HFFc6 (cell line): ENCODE measurements around the gene DHRS12. TPM values are rescaled to one million over a fixed set of nuclear protein-coding genes. Genes with fewer than 3 reads are reported as not detected.
A peak's percentile ranks its signal among the peaks of the same experiment; 100 is the strongest.

ENCODE experiments used
- DNase-seq: peaks from one replicate; pipeline ENCODE4 v3.0.0-alpha.2; 2018
- H3K27ac Mint-ChIP-seq: 2 replicates; pipeline ENCODE4 v1.8.0; 2020; ENCODE audit warnings: mild to moderate bottlenecking, mixed read lengths
- H3K27me3 Mint-ChIP-seq: 2 replicates; pipeline ENCODE4 v1.8.0; 2021; ENCODE audit warnings: mild to moderate bottlenecking, moderate library complexity, mixed read lengths; ENCODE audit not compliant: insufficient read depth
- H3K36me3 Mint-ChIP-seq: 2 replicates; pipeline ENCODE4 v1.8.0; 2021; ENCODE audit warnings: low read depth, mixed read lengths
- H3K4me1 Mint-ChIP-seq: 2 replicates; pipeline ENCODE4 v1.8.0; 2020; ENCODE audit warnings: low read depth, mixed read lengths
- H3K4me3 Mint-ChIP-seq: 2 replicates; pipeline ENCODE4 v1.8.0; 2020; ENCODE audit warnings: mild to moderate bottlenecking, moderate library complexity, mixed read lengths
- H3K9me3 Mint-ChIP-seq: 2 replicates; pipeline ENCODE4 v1.8.0; 2020; ENCODE audit warnings: mild to moderate bottlenecking, mixed read lengths
- total RNA-seq, 6 experiments: library from RNA; stranded (reverse); fragmentation: NEBNext Ultra II Directional; extraction: Animal tissue kit (Norgen Biotek cat#: 25700); gene quantifications; 2 replicates in 1 of 6; 3 replicates in 5 of 6; pipeline ENCODE4 v1.2.3, GENCODE V29; 2021
- TF ChIP-seq, protein P1 (sequence below): fragments of 200-600 bp; sonication (generic); IDR thresholded peaks from 2 replicates; pipeline ENCODE4 v1.5.0; 2021; ENCODE audit warnings: antibody characterized with exemption, mild to moderate bottlenecking

DHRS12 gene
- total RNA-seq, 6 experiments from 2014 or later, result 1.9 to 2.7 (median 2.4) TPM

DNA sequence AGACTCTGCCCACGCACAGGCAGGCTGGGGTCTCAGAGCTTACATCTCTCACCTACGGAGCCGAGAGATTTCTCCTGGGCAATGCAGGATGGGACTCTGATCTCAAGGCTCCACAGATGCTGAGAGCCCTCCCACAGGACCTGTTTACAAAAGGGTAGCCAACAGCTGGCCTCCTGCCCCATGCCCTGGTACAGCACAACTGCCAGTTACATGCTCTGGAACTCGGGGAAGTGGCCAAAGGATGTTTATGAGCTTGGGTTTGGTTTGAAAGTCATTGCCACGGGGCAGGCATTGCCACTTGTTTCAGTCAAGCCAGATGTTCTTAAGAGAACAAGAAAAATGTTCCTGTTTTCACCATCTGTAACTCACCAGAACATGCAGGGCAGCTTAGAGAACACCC lies 3.5 kb downstream of the DHRS12 start:
- H3K27ac Mint-ChIP-seq, result no peak overlapping the region
- H3K27me3 Mint-ChIP-seq, result peaks cover 11% of the 10 kb centered on the region
- no peaks in the 10 kb centered on the region for H3K36me3 Mint-ChIP-seq
- H3K4me1 Mint-ChIP-seq, result peaks cover 30% of the 10 kb centered on the region
- no peak overlapping the region for H3K4me3 Mint-ChIP-seq
- TF ChIP-seq, protein P1, sequence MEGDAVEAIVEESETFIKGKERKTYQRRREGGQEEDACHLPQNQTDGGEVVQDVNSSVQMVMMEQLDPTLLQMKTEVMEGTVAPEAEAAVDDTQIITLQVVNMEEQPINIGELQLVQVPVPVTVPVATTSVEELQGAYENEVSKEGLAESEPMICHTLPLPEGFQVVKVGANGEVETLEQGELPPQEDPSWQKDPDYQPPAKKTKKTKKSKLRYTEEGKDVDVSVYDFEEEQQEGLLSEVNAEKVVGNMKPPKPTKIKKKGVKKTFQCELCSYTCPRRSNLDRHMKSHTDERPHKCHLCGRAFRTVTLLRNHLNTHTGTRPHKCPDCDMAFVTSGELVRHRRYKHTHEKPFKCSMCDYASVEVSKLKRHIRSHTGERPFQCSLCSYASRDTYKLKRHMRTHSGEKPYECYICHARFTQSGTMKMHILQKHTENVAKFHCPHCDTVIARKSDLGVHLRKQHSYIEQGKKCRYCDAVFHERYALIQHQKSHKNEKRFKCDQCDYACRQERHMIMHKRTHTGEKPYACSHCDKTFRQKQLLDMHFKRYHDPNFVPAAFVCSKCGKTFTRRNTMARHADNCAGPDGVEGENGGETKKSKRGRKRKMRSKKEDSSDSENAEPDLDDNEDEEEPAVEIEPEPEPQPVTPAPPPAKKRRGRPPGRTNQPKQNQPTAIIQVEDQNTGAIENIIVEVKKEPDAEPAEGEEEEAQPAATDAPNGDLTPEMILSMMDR, result no peak
- no peak for DNase-seq
- no peaks in the 10 kb centered on the region for H3K9me3 Mint-ChIP-seq

- no peak overlapping the region for H3K4me3 Mint-ChIP-seq
- no peaks in the 10 kb centered on the region for H3K9me3 Mint-ChIP-seq
- H3K27me3 Mint-ChIP-seq, result peaks cover 11% of the 10 kb centered on the region
- peaks cover 23% of the 10 kb centered on the region for H3K4me1 Mint-ChIP-seq
- DNase-seq, result no peak
- no peaks in the 10 kb centered on the region for H3K36me3 Mint-ChIP-seq
- TF ChIP-seq, protein P1, result no peak
- no peak overlapping the region for H3K27ac Mint-ChIP-seq
These were observed 4.7 kb downstream of the DHRS12 start for GRCh38 chr13:51799261-51799660.

DNA sequence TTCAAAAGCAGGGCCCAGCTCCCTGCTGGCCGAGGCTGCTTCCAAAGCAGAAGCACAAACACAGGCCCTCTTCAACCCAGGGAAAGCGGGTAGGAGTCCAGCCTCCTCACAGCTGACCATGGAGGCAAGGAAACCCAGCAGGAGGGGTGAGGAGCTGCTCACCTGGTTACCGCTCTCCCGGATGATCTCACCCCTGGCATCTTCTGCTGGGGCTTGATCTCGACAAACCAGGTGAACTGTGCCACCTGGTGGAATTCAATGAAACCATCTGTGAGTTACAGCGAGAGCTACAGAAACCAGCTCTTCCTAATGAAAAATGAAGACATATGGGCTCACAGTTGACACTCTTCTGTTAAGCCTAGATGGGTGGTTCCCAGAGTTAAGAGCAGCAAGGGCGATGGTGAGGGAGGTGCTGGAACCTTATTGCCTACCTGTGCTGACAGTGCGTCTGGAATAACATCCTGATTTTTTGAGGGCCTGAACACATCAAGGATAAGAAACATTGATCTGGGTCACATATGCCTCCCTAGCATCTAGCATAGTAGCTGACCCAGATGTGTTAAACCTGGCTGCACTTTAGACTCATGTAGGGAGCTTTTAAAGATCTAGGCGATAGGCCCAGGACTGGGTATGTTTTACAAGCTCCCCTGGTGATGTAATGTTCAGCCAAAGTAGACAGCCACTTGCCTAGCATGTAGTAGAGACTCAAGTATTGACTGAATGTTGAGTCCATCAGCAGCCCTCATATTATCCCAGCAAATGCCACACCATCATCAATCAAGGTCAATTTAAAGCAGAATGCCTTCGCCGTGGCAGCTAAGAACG lies 6.1 kb downstream of the DHRS12 start:
- H3K9me3 Mint-ChIP-seq, result no peaks in the 10 kb centered on the region
- no peak overlapping the region for H3K27ac Mint-ChIP-seq
- H3K4me3 Mint-ChIP-seq, result no peak overlapping the region
- peaks cover 28% of the 10 kb centered on the region for H3K4me1 Mint-ChIP-seq
- TF ChIP-seq, protein P1, result peak; percentile 74
- H3K36me3 Mint-ChIP-seq, result 0 out of 2 replicates have a peak, but pooled peaks cover 2% of the 10 kb centered on the region
- peaks cover 13% of the 10 kb centered on the region for H3K27me3 Mint-ChIP-seq
- DNase-seq, result peak; percentile 35

DNA sequence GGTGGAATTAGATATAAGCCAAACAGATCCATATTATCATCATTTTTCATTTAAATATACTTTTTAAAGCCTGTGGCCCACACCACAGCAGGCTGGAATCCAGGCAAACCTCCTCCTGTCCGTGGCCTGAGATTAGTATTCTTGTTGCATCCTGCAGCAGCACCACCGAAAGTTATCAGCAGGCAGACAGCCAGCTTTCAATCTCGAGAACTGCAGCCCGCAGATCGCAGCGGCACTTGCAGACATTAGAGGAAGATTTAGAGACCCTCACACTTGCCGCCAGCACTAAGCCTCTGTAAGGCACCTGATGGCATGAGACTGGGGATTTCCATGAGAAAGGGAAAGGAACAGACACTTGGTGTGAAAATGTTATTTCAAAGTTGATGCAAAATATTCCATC lies 7.4 kb downstream of the DHRS12 start:
- peaks cover 13% of the 10 kb centered on the region for H3K27me3 Mint-ChIP-seq
- TF ChIP-seq, protein P1, result no peak
- no peaks in the 10 kb centered on the region for H3K9me3 Mint-ChIP-seq
- 0 out of 2 replicates have a peak, but pooled peaks cover 4% of the 10 kb centered on the region for H3K36me3 Mint-ChIP-seq
- no peak overlapping the region for H3K4me3 Mint-ChIP-seq
- H3K27ac Mint-ChIP-seq, result no peak overlapping the region
- H3K4me1 Mint-ChIP-seq, result peaks cover 18% of the 10 kb centered on the region
- no peak for DNase-seq

DNA sequence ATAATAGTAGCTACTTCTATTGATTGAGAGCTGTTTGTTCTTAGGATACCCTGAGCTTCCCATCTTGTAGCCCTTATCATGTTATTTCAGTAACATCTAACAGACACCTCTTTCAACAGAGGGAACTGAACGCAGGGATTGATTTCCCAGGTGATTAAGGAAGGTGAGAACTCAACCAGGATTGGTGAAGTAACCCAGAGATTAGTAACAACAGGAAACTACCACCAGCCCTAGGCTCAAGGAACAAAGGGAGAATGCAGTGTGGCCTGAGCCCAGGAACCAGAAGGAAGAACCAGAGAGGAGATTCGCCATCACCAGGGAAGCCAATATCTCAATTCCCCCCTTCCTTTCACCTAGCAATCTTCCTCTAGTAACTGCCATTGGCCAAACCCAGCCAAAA lies 8.5 kb downstream of the DHRS12 start:
- 0 out of 2 replicates have a peak, but pooled peaks cover 4% of the 10 kb centered on the region for H3K36me3 Mint-ChIP-seq
- DNase-seq, result no peak
- TF ChIP-seq, protein P1, result no peak
- no peak overlapping the region for H3K4me3 Mint-ChIP-seq
- no peak overlapping the region for H3K27ac Mint-ChIP-seq
- peaks cover 17% of the 10 kb centered on the region for H3K4me1 Mint-ChIP-seq
- H3K9me3 Mint-ChIP-seq, result no peaks in the 10 kb centered on the region
- H3K27me3 Mint-ChIP-seq, result peaks cover 10% of the 10 kb centered on the region
